Limb (tissue), 2 donors: ENCODE measurements around the gene PDE10A.
"Not testable (repeated sequence)": the region's sequence is repeated elsewhere in the genome, so short reads cannot be mapped to it uniquely, and the experiment has no call there.

ENCODE experiments used
- DNase-seq, 2 donors: peaks; one replicate each; pipeline ENCODE4 v3.0.0-alpha.2; 2016; ENCODE audit errors: extremely low spot score in 2 of 2

PDE10A gene

GRCh38 chr6:165552248-165552736 is 110.7 kb downstream of the PDE10A start:
- no peak for DNase-seq

GRCh38 chr6:165551828-165552227 is 111.2 kb downstream of the PDE10A start:
- DNase-seq = no peak

GRCh38 chr6:165548450-165548849 is 114.6 kb downstream of the PDE10A start:
- no peak for DNase-seq

GRCh38 chr6:165545806-165546205 is 117.2 kb downstream of the PDE10A start:
- DNase-seq = no peak

GRCh38 chr6:165543781-165544180 is 119.3 kb downstream of the PDE10A start:
- DNase-seq = no peak

- no peak for DNase-seq
Measured at GRCh38 chr6:165536911-165537310, 126.1 kb downstream of the PDE10A start.

GRCh38 chr6:165519316-165519715 is 143.7 kb downstream of the PDE10A start:
- no peak for DNase-seq

- no peak for DNase-seq
Measured at GRCh38 chr6:165515963-165516624, 146.9 kb downstream of the PDE10A start.

GRCh38 chr6:165514621-165515020 is 148.4 kb downstream of the PDE10A start:
- DNase-seq = no peak

- DNase-seq = no peak
Measured at GRCh38 chr6:165511807-165512206, 151.2 kb downstream of the PDE10A start.

GRCh38 chr6:165508321-165508869 is 154.6 kb downstream of the PDE10A start:
- DNase-seq = no peak

GRCh38 chr6:165506657-165507056 is 156.4 kb downstream of the PDE10A start:
- no peak for DNase-seq

GRCh38 chr6:165500214-165500907 is 162.7 kb downstream of the PDE10A start:
- DNase-seq = not testable (repeated sequence)

- DNase-seq = no peak
Measured at GRCh38 chr6:165497472-165497871, 165.6 kb downstream of the PDE10A start.

- no peak for DNase-seq
Measured at GRCh38 chr6:165488624-165489295, 174.3 kb downstream of the PDE10A start.

GRCh38 chr6:165487950-165488349 is 175.1 kb downstream of the PDE10A start:
- DNase-seq = no peak

GRCh38 chr6:165487347-165487746 is 175.7 kb downstream of the PDE10A start:
- DNase-seq = no peak

- DNase-seq = no peak
Measured at GRCh38 chr6:165486183-165487137, 176.6 kb downstream of the PDE10A start.

- DNase-seq = no peak
Measured at GRCh38 chr6:165484178-165484889, 178.7 kb downstream of the PDE10A start.

GRCh38 chr6:165481921-165482320 is 181.1 kb downstream of the PDE10A start:
- DNase-seq = no peak
